T-helper 1 cell treated with Interleukin-12 subunit alpha and Interleukin-12 subunit beta and Interleukin-4 antibody, amounts not matched to agents 30 μg/mL and 1 μg/mL, for 36 hours (primary cell): Measurements from ENCODE around the gene PLXNB3.
A peak's percentile ranks its signal among the peaks of the same experiment; 100 is the strongest.
"Not testable (repeated sequence)": the region's sequence is repeated elsewhere in the genome, so short reads cannot be mapped to it uniquely, and the experiment has no call there.

Experiments
- H3K27ac Mint-ChIP-seq: one replicate; pipeline ENCODE4 v1.8.0; 2021; ENCODE audit warnings: mild to moderate bottlenecking, mixed read lengths
- H3K27me3 Mint-ChIP-seq: one replicate; pipeline ENCODE4 v1.8.0; 2021; ENCODE audit warnings: low read depth, mixed read lengths
- H3K36me3 Mint-ChIP-seq: one replicate; pipeline ENCODE4 v1.8.0; 2021; ENCODE audit warnings: low read depth, mixed read lengths
- H3K4me1 Mint-ChIP-seq: one replicate; pipeline ENCODE4 v1.8.0; 2021; ENCODE audit warnings: low read depth, mixed read lengths
- H3K4me3 Mint-ChIP-seq: one replicate; pipeline ENCODE4 v1.8.0; 2021; ENCODE audit warnings: mild to moderate bottlenecking, moderate library complexity, mixed read lengths
- H3K9me3 Mint-ChIP-seq: one replicate; pipeline ENCODE4 v1.8.0; 2021; ENCODE audit warnings: mixed read lengths

Gene PLXNB3

GRCh38 chrX:153728095-153728494, 36.0 kb upstream of the PLXNB3 start:
- Mint-ChIP-seq H3K27me3 (no peaks in the 10 kb centered on the region), H3K27ac (no peak overlapping the region), H3K9me3 (peaks cover 9% of the 10 kb centered on the region), H3K4me1 (peaks cover 18% of the 10 kb centered on the region), H3K36me3 (peaks cover 23% of the 10 kb centered on the region), H3K4me3 (no peak overlapping the region)

- Mint-ChIP-seq H3K9me3 (peaks cover 9% of the 10 kb centered on the region), H3K27me3 (no peaks in the 10 kb centered on the region), H3K27ac (no peak overlapping the region), H3K4me3 (no peak overlapping the region), H3K4me1 (peaks cover 18% of the 10 kb centered on the region), H3K36me3 (peaks cover 23% of the 10 kb centered on the region)
Observed at GRCh38 chrX:153728951-153729631, 35.0 kb upstream of the PLXNB3 start.

- H3K27me3 Mint-ChIP-seq, H3K4me3 Mint-ChIP-seq, H3K9me3 Mint-ChIP-seq, H3K27ac Mint-ChIP-seq: not testable (repeated sequence)
- Mint-ChIP-seq H3K4me1 (peaks cover 18% of the 10 kb centered on the region), H3K36me3 (peaks cover 28% of the 10 kb centered on the region)
Observed at GRCh38 chrX:153730115-153730514, 33.9 kb upstream of the PLXNB3 start.

- Mint-ChIP-seq H3K4me3 (peak overlapping the region; percentile 22), H3K36me3 (peaks cover 33% of the 10 kb centered on the region), H3K27me3 (no peaks in the 10 kb centered on the region), H3K27ac (peak overlapping the region; percentile 33), H3K4me1 (peaks cover 23% of the 10 kb centered on the region), H3K9me3 (peaks cover 9% of the 10 kb centered on the region)
Observed at GRCh38 chrX:153731117-153731844, 32.8 kb upstream of the PLXNB3 start.

- peaks cover 21% of the 10 kb centered on the region for H3K4me1 Mint-ChIP-seq
- peaks cover 33% of the 10 kb centered on the region for H3K36me3 Mint-ChIP-seq
- peak overlapping the region; percentile 57 for H3K27ac Mint-ChIP-seq
- H3K27me3 Mint-ChIP-seq = no peaks in the 10 kb centered on the region
- peaks cover 9% of the 10 kb centered on the region for H3K9me3 Mint-ChIP-seq
- no peak overlapping the region for H3K4me3 Mint-ChIP-seq
Observed at GRCh38 chrX:153731845-153732215, 32.2 kb upstream of the PLXNB3 start.

GRCh38 chrX:153732401-153732800, 31.6 kb upstream of the PLXNB3 start:
- Mint-ChIP-seq H3K27ac (no peak overlapping the region), H3K27me3 (no peaks in the 10 kb centered on the region), H3K36me3 (peaks cover 33% of the 10 kb centered on the region), H3K4me1 (peaks cover 20% of the 10 kb centered on the region), H3K9me3 (peaks cover 9% of the 10 kb centered on the region), H3K4me3 (no peak overlapping the region)

GRCh38 chrX:153733651-153734240, 30.3 kb upstream of the PLXNB3 start:
- Mint-ChIP-seq H3K4me1 (peaks cover 18% of the 10 kb centered on the region), H3K36me3 (peaks cover 32% of the 10 kb centered on the region), H3K9me3 (peaks cover 9% of the 10 kb centered on the region), H3K27me3 (no peaks in the 10 kb centered on the region), H3K27ac (no peak overlapping the region), H3K4me3 (no peak overlapping the region)

- Mint-ChIP-seq H3K9me3 (peaks cover 9% of the 10 kb centered on the region), H3K4me1 (peaks cover 21% of the 10 kb centered on the region), H3K36me3 (peaks cover 29% of the 10 kb centered on the region), H3K27me3 (no peaks in the 10 kb centered on the region), H3K27ac (no peak overlapping the region), H3K4me3 (no peak overlapping the region)
Observed at GRCh38 chrX:153734871-153735270, 29.2 kb upstream of the PLXNB3 start.

GRCh38 chrX:153735274-153735673, 28.8 kb upstream of the PLXNB3 start:
- Mint-ChIP-seq H3K27ac (no peak overlapping the region), H3K4me1 (peaks cover 24% of the 10 kb centered on the region), H3K27me3 (no peaks in the 10 kb centered on the region), H3K36me3 (peaks cover 30% of the 10 kb centered on the region), H3K9me3 (peaks cover 9% of the 10 kb centered on the region), H3K4me3 (no peak overlapping the region)

- peaks cover 8% of the 10 kb centered on the region for H3K9me3 Mint-ChIP-seq
- peaks cover 28% of the 10 kb centered on the region for H3K36me3 Mint-ChIP-seq
- peaks cover 25% of the 10 kb centered on the region for H3K4me1 Mint-ChIP-seq
- H3K27ac Mint-ChIP-seq = no peak overlapping the region
- no peaks in the 10 kb centered on the region for H3K27me3 Mint-ChIP-seq
- no peak overlapping the region for H3K4me3 Mint-ChIP-seq
Observed at GRCh38 chrX:153736071-153736820, 27.8 kb upstream of the PLXNB3 start.

GRCh38 chrX:153736871-153737441, 27.1 kb upstream of the PLXNB3 start:
- H3K27me3 Mint-ChIP-seq = no peaks in the 10 kb centered on the region
- H3K36me3 Mint-ChIP-seq = peaks cover 22% of the 10 kb centered on the region
- H3K9me3 Mint-ChIP-seq = peaks cover under 1% of the 10 kb centered on the region
- peaks cover 19% of the 10 kb centered on the region for H3K4me1 Mint-ChIP-seq
- no peak overlapping the region for H3K4me3 Mint-ChIP-seq
- no peak overlapping the region for H3K27ac Mint-ChIP-seq

- Mint-ChIP-seq H3K4me1 (peaks cover 19% of the 10 kb centered on the region), H3K36me3 (peaks cover 17% of the 10 kb centered on the region), H3K27ac (no peak overlapping the region), H3K9me3 (no peaks in the 10 kb centered on the region), H3K27me3 (no peaks in the 10 kb centered on the region), H3K4me3 (no peak overlapping the region)
Observed at GRCh38 chrX:153738056-153738605, 25.9 kb upstream of the PLXNB3 start.

- peaks cover 14% of the 10 kb centered on the region for H3K36me3 Mint-ChIP-seq
- peak overlapping the region; percentile 85 for H3K27ac Mint-ChIP-seq
- peaks cover 19% of the 10 kb centered on the region for H3K4me1 Mint-ChIP-seq
- no peaks in the 10 kb centered on the region for H3K9me3 Mint-ChIP-seq
- H3K27me3 Mint-ChIP-seq = no peaks in the 10 kb centered on the region
- H3K4me3 Mint-ChIP-seq = peak overlapping the region; percentile 80
Observed at GRCh38 chrX:153739754-153740486, 24.1 kb upstream of the PLXNB3 start.
